HepG2 (cell line): ENCODE results near the gene METTL15. TPM values are rescaled to one million over a fixed set of nuclear protein-coding genes. Genes with fewer than 3 reads are reported as not detected.
"Not testable (repeated sequence)": the region's sequence is repeated elsewhere in the genome, so short reads cannot be mapped to it uniquely, and the experiment has no call there.

Experiments
- ATAC-seq: fragments of 200-7000 bp; cut with Tn5 transposase; 3 replicates; pipeline ENCODE4 v1.9.1; 2020; ENCODE audit warnings: mild to moderate bottlenecking, moderate library complexity
- BruUV-seq: library from RNA; stranded (reverse); fragments of 400-500 nt; replicated peaks from 2 replicates; lab custom pipeline; 2021; lab: Mats Ljungman, UMichigan
- CTCF ChIA-PET: fragments of 300-600 bp; formaldehyde crosslinking; extraction: SDS; loops from one replicate; lab custom pipeline; 2021; ENCODE audit warnings: low total read pairs, inconsistent platforms, low intra/inter-chr PET ratio; lab: Yijun Ruan, JAX
- POLR2A ChIA-PET: fragments of 350-600 bp; sonication (Branson Sonifier 250); formaldehyde crosslinking; loops from one replicate; lab custom pipeline; 2020; ENCODE audit warnings: antibody characterized with exemption, inconsistent platforms; lab: Yijun Ruan, JAX
- DNase-seq: peaks from one replicate; pipeline ENCODE4 v3.0.0-alpha.2; 2015; ENCODE audit warnings: low spot score
- FAIRE-seq: peaks from 3 replicates; lab custom pipeline; 2011; peaks lifted over from hg19 to GRCh38; lab: Jason Lieb, UNC
- H2AFZ ChIP-seq: one replicate; pipeline ENCODE4 v1.6.1; 2011; ENCODE audit warnings: low read length, inconsistent platforms
- H3K27ac ChIP-seq: fragments of 300-600 bp; 3 replicates; pipeline ENCODE4 v1.8.0; 2011; ENCODE audit warnings: mixed run types, mild to moderate bottlenecking, mixed read lengths, low read length, inconsistent platforms; ENCODE audit not compliant: insufficient read depth; ENCODE audit errors: extremely low read length
- H3K27me3 ChIP-seq, 2 experiments: fragments of 200-600 bp in 1 of 2; 2 replicates in 1 of 2; 3 replicates in 1 of 2; pipeline versions ENCODE4 v1.6.0 to v1.8.0; 2011; ENCODE audit warnings: low read length in 2 of 2, mild to moderate bottlenecking in 2 of 2, moderate library complexity in 2 of 2, inconsistent platforms in 1 of 2; ENCODE audit not compliant: insufficient read depth in 2 of 2, control insufficient read depth in 1 of 2
- H3K36me3 ChIP-seq, 2 experiments: fragments of 200-600 bp in 1 of 2; replicated peaks in 1 of 2; 2 replicates in 1 of 2; 3 replicates in 1 of 2; pipeline versions ENCODE4 v1.5.1 to v1.8.0; 2011; ENCODE audit warnings: low read length in 2 of 2, inconsistent platforms in 1 of 2; ENCODE audit not compliant: insufficient read depth in 2 of 2, control insufficient read depth in 1 of 2
- H3K4me1 ChIP-seq: 2 replicates; pipeline ENCODE4 v1.5.1; 2012; ENCODE audit warnings: low read length, inconsistent platforms; ENCODE audit not compliant: insufficient read depth
- H3K4me2 ChIP-seq: 2 replicates; pipeline ENCODE4 v1.6.0; 2011; ENCODE audit warnings: low read depth, low read length, inconsistent platforms
- H3K4me3 ChIP-seq, 3 experiments: fragments of 200-600 bp in 1 of 3; sonication (generic), shearing (Covaris generic) in 1 of 3; replicated peaks in 1 of 3; 2 replicates each; pipeline ENCODE4 v1.5.1; 2011 to 2016; ENCODE audit warnings: low read length in 3 of 3, inconsistent platforms in 2 of 3, low read depth in 2 of 3, mild to moderate bottlenecking in 2 of 3, control low read depth in 1 of 3, mixed read lengths in 1 of 3; ENCODE audit not compliant: insufficient read depth in 1 of 3
- H3K79me2 ChIP-seq: one replicate; pipeline ENCODE4 v1.6.1; 2011; ENCODE audit warnings: low read length, inconsistent platforms; ENCODE audit not compliant: insufficient read depth
- H3K9ac ChIP-seq: 2 replicates; pipeline ENCODE4 v1.6.0; 2011; ENCODE audit warnings: mild to moderate bottlenecking, low read depth, low read length, inconsistent platforms; ENCODE audit not compliant: insufficient read depth
- H3K9me3 ChIP-seq: 2 replicates; pipeline ENCODE4 v1.5.1; 2012; ENCODE audit warnings: mild to moderate bottlenecking, low read length
- H4K20me1 ChIP-seq: 2 replicates; pipeline ENCODE4 v1.6.0; 2011; ENCODE audit warnings: inconsistent platforms, mild to moderate bottlenecking, low read length, moderate library complexity; ENCODE audit not compliant: insufficient read depth
- ATAD3A ChIP-seq: sonication (generic); formaldehyde crosslinking; IDR thresholded peaks from 2 replicates; pipeline ENCODE4 v1.4.0; 2020; ENCODE audit warnings: missing genetic modification reagents
- ESRRA ChIP-seq: sonication (generic); formaldehyde crosslinking; IDR thresholded peaks from 2 replicates; pipeline ENCODE4 v1.5.1; 2020; ENCODE audit warnings: mild to moderate bottlenecking, low read depth, missing genetic modification reagents
- FOXJ3 ChIP-seq: sonication (generic); formaldehyde crosslinking; IDR thresholded peaks from 2 replicates; pipeline ENCODE4 v1.4.0; 2020; ENCODE audit warnings: missing genetic modification reagents, mild to moderate bottlenecking, borderline replicate concordance
- GPN1 ChIP-seq: sonication (generic); formaldehyde crosslinking; IDR thresholded peaks from 2 replicates; pipeline ENCODE4 v1.5.1; 2020; ENCODE audit warnings: missing genetic modification reagents, borderline replicate concordance
- HCFC1 ChIP-seq: fragments of 150-350 bp; IDR thresholded peaks from 2 replicates; pipeline ENCODE4 v1.6.1; 2014; ENCODE audit warnings: low read depth, low read length
- HMGA1 ChIP-seq: sonication (generic); formaldehyde crosslinking; conservative IDR thresholded peaks from 2 replicates; pipeline ENCODE4 v1.4.0; 2020; ENCODE audit warnings: missing genetic modification reagents
- HOXA9 ChIP-seq: sonication (generic); formaldehyde crosslinking; IDR thresholded peaks from 2 replicates; pipeline ENCODE4 v1.8.1; 2022; ENCODE audit warnings: missing genetic modification reagents, mild to moderate bottlenecking, moderate library complexity, borderline replicate concordance
- IKZF1 ChIP-seq: fragments of 450-650 bp; IDR thresholded peaks from 2 replicates; pipeline ENCODE4 v1.7.1; 2016
- KAT2B ChIP-seq: fragments of 150-350 bp; IDR thresholded peaks from 2 replicates; pipeline ENCODE4 v1.6.1; 2014; ENCODE audit warnings: low read depth, low read length, borderline replicate concordance
- KAT7 ChIP-seq: IDR thresholded peaks from 2 replicates; pipeline ENCODE4 v1.6.1; 2018; ENCODE audit warnings: borderline replicate concordance, missing compliant biosample characterization
- NFYB ChIP-seq: sonication (generic); formaldehyde crosslinking; IDR thresholded peaks from 2 replicates; pipeline ENCODE4 v1.4.0; 2020; ENCODE audit warnings: missing genetic modification reagents
- PHF8 ChIP-seq: sonication (generic); formaldehyde crosslinking; IDR thresholded peaks from 2 replicates; pipeline ENCODE4 v1.5.0; 2020; ENCODE audit warnings: missing genetic modification reagents
- RBM22 ChIP-seq: fragments of 200-400 bp; formaldehyde crosslinking; optimal IDR thresholded peaks from 2 replicates; pipeline ENCODE3; 2017; ENCODE audit warnings: mild to moderate bottlenecking, low read length, moderate library complexity
- SMAD3 ChIP-seq: sonication (generic); formaldehyde crosslinking; IDR thresholded peaks from 2 replicates; pipeline ENCODE4 v1.4.0; 2020; ENCODE audit warnings: missing genetic modification reagents
- TOPORS ChIP-seq: sonication (generic); formaldehyde crosslinking; IDR thresholded peaks from 2 replicates; pipeline ENCODE4 v1.8.0; 2023; ENCODE audit warnings: mild to moderate bottlenecking, missing genetic modification reagents
- ZBTB8A ChIP-seq: sonication (generic); formaldehyde crosslinking; IDR thresholded peaks from 2 replicates; pipeline ENCODE4 v1.4.0; 2020; ENCODE audit warnings: mild to moderate bottlenecking, low read depth, missing genetic modification reagents, borderline replicate concordance
- ZFP62 ChIP-seq: sonication (generic); formaldehyde crosslinking; IDR thresholded peaks from 2 replicates; pipeline ENCODE4 v1.4.0; 2020; ENCODE audit warnings: missing genetic modification reagents
- WGBS: methylation state at CpG from one replicate; pipeline ENCODE4 v1.1.6; 2017; ENCODE audit warnings: low lambda C conversion rate; 5-methylcytosine and 5-hydroxymethylcytosine counted together
- in situ Hi-C: cut with HindIII; loops from 2 replicates; pipeline ENCODE4 v1.10.0; 2017; ENCODE audit warnings: low pct_unique_long_range_greater_than_20kb; ENCODE audit not compliant: extremely low pct_ligation_motif_present
- intact Hi-C: fragments of 100-400 bp; cut with micrococcal nuclease; formaldehyde crosslinking; loops from one replicate; pipeline ENCODE4 v1.10.0; 2022; ENCODE audit not compliant: unreplicated experiment
- polyA plus RNA-seq, 8 experiments: library from polyadenylated mRNA; depleted of rRNA in 3 of 8; stranded (reverse) in 7 of 8; unstranded in 1 of 8; fragments of >200 nt; fragmentation: Illumina TruSeq in 4 of 8; extraction: Trizol in 4 of 8; gene quantifications; 2 replicates each; pipeline versions ENCODE4 v1.2.1 to v1.2.3, GENCODE V29; 2011 to 2016; ENCODE audit warnings: low read depth in 4 of 8, missing spikeins in 1 of 8, mixed read lengths in 1 of 8; ENCODE audit not compliant: insufficient read depth in 1 of 8
- total RNA-seq, 5 experiments: library from RNA; depleted of rRNA; stranded (reverse); fragments of >200 nt; fragmentation: Illumina TruSeq; extraction: Trizol; gene quantifications; 2 replicates each; pipeline ENCODE4 v1.2.3, GENCODE V29; 2016; ENCODE audit warnings: low read depth in 1 of 5
- TF ChIP-seq, protein P1 (sequence below): sonication (generic); formaldehyde crosslinking; conservative IDR thresholded peaks from 2 replicates; pipeline ENCODE4 v1.4.0; 2020; ENCODE audit warnings: mild to moderate bottlenecking, missing genetic modification reagents, moderate library complexity

The METTL15 gene
- total and polyA plus RNA-seq, 2 of the 13 experiments (the other 11 are each of a cell fraction or from before 2014, with no cell fraction given): 6.5 to 14.0 TPM

DNA sequence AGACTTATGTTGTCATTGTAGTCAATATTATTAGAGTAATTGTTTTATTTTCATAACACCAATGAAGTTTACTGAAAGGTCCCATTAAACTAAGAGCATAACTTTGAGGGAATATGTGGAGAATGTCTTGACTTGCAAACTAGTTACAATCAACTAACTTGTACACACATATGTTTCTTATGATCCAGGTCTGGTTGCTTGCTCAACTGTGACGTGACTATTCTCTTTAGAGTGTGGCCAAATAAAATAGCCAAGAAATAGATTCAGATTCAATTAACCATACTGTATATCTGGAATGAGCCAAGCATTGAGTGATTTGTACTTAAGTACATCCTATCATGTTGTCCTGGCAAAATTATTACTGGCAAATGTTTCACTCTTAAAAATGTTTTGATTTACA, 101.7 kb downstream of the METTL15 start:
- in situ Hi-C loops: no loop called here
- FAIRE-seq (no peak), DNase-seq (no peak), ATAC-seq (no peak)
- Histone ChIP-seq H3K36me3 (0 out of 5 replicates have a peak, but pooled peaks cover 0 to 3% of the 10 kb centered on the region in 2 experiments), H3K79me2 (no peaks in the 10 kb centered on the region), H3K27me3 (no peaks in the 10 kb centered on the region), H3K9me3 (no peaks in the 10 kb centered on the region), H4K20me1 (no peaks in the 10 kb centered on the region), H3K4me1 (no peaks in the 10 kb centered on the region), H3K27ac (no peak overlapping the region), H3K4me2 (no peak overlapping the region), H3K9ac (no peak overlapping the region), H3K4me3 (no peak overlapping the region), H2AFZ (no peak overlapping the region)
- BruUV-seq: no TSS peak
- CTCF ChIA-PET: no interaction called here
- intact Hi-C loops: no loop called here
- 100% methylated on average over 1 of the region's 1 CpG for WGBS
- TF ChIP-seq ATAD3A (CRISPR knock-in tag) (no peak), SMAD3 (CRISPR knock-in tag) (no peak), IKZF1 (no peak), ZFP62 (CRISPR knock-in tag) (no peak), HMGA1 (CRISPR knock-in tag) (no peak), FOXJ3 (no peak), RBM22 (no peak), KAT2B (no peak), NFYB (CRISPR knock-in tag) (no peak), HCFC1 (no peak), KAT7 (CRISPR knock-in tag) (no peak), HOXA9 (CRISPR knock-in tag) (no peak), TOPORS (no peak), ESRRA (CRISPR knock-in tag) (no peak), GPN1 (CRISPR knock-in tag) (no peak), ZBTB8A (CRISPR knock-in tag) (no peak), PHF8 (CRISPR knock-in tag) (no peak)
- TF ChIP-seq, protein P1, sequence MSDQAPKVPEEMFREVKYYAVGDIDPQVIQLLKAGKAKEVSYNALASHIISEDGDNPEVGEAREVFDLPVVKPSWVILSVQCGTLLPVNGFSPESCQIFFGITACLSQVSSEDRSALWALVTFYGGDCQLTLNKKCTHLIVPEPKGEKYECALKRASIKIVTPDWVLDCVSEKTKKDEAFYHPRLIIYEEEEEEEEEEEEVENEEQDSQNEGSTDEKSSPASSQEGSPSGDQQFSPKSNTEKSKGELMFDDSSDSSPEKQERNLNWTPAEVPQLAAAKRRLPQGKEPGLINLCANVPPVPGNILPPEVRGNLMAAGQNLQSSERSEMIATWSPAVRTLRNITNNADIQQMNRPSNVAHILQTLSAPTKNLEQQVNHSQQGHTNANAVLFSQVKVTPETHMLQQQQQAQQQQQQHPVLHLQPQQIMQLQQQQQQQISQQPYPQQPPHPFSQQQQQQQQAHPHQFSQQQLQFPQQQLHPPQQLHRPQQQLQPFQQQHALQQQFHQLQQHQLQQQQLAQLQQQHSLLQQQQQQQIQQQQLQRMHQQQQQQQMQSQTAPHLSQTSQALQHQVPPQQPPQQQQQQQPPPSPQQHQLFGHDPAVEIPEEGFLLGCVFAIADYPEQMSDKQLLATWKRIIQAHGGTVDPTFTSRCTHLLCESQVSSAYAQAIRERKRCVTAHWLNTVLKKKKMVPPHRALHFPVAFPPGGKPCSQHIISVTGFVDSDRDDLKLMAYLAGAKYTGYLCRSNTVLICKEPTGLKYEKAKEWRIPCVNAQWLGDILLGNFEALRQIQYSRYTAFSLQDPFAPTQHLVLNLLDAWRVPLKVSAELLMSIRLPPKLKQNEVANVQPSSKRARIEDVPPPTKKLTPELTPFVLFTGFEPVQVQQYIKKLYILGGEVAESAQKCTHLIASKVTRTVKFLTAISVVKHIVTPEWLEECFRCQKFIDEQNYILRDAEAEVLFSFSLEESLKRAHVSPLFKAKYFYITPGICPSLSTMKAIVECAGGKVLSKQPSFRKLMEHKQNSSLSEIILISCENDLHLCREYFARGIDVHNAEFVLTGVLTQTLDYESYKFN (CRISPR knock-in tag): no peak
- POLR2A ChIA-PET: no interaction called here

DNA sequence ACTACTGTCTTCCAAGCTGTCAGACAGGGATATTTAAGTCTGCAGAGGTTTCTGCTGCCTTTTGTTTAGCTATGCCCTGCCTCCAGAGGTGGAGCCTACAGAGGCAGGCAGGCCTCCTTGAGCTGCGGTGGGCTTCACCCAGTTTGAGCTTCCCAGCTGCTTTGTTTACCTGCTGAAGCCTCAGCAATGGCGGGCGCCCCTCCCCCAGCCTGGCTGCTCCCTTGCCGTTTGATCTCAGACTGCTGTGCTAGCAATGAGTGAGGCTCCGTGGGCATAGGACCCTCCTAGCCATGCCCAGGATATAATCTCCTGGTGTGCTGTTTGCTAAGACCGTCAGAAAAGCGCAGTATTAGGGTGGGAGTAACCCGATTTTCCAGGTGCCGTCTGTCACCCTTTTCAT, 113.9 kb downstream of the METTL15 start:
- H3K79me2 ChIP-seq, POLR2A ChIA-PET, H4K20me1 ChIP-seq, CTCF ChIA-PET, H3K9ac ChIP-seq, H3K27me3 ChIP-seq, FAIRE-seq, H3K27ac ChIP-seq, in situ Hi-C loops, H3K9me3 ChIP-seq, DNase-seq, BruUV-seq, intact Hi-C loops, H2AFZ ChIP-seq, ATAC-seq, H3K36me3 ChIP-seq, H3K4me3 ChIP-seq, H3K4me2 ChIP-seq, H3K4me1 ChIP-seq: not testable (repeated sequence)
- 88% methylated on average over 7 of the region's 9 CpGs for WGBS
